Fibroblast of mammary gland (primary cell): ENCODE results near the gene ARID3A.

Source experiments
- DNase-seq: peaks from one replicate; pipeline ENCODE4 v3.0.0-alpha.2; 2010; ENCODE audit warnings: low read depth
- H3K4me3 ChIP-seq: 2 replicates; pipeline ENCODE4 v1.5.1; 2011; ENCODE audit warnings: low read depth, mild to moderate bottlenecking, low read length, moderate library complexity; ENCODE audit not compliant: control insufficient read depth
- CTCF ChIP-seq: conservative IDR thresholded peaks from 2 replicates; pipeline ENCODE4 v1.5.1; 2011; ENCODE audit warnings: low read depth, low read length, inconsistent platforms; ENCODE audit not compliant: control insufficient read depth, insufficient read depth

The ARID3A gene

GRCh38 chr19:938233-938923 lies 12.5 kb downstream of the ARID3A start:
- no peak for TF ChIP-seq CTCF
- DNase-seq = no peak
- H3K4me3 ChIP-seq = no peak overlapping the region

GRCh38 chr19:939439-939838 lies 13.6 kb downstream of the ARID3A start:
- no peak overlapping the region for H3K4me3 ChIP-seq
- no peak for TF ChIP-seq CTCF
- no peak for DNase-seq

GRCh38 chr19:939922-940321 lies 14.1 kb downstream of the ARID3A start:
- H3K4me3 ChIP-seq = no peak overlapping the region
- TF ChIP-seq CTCF = no peak
- no peak for DNase-seq

- peak; percentile 42 for DNase-seq
- TF ChIP-seq CTCF = no peak
- no peak overlapping the region for H3K4me3 ChIP-seq
These were observed 14.9 kb downstream of the ARID3A start for GRCh38 chr19:940591-941291.

GRCh38 chr19:941292-942132 lies 15.7 kb downstream of the ARID3A start:
- no peak for TF ChIP-seq CTCF
- no peak for DNase-seq
- no peak overlapping the region for H3K4me3 ChIP-seq

- no peak for DNase-seq
- TF ChIP-seq CTCF = no peak
- H3K4me3 ChIP-seq = no peak overlapping the region
These were observed 16.4 kb downstream of the ARID3A start for GRCh38 chr19:942133-942645.
